Measurements from ENCODE around the gene BCORL1.

DNA sequence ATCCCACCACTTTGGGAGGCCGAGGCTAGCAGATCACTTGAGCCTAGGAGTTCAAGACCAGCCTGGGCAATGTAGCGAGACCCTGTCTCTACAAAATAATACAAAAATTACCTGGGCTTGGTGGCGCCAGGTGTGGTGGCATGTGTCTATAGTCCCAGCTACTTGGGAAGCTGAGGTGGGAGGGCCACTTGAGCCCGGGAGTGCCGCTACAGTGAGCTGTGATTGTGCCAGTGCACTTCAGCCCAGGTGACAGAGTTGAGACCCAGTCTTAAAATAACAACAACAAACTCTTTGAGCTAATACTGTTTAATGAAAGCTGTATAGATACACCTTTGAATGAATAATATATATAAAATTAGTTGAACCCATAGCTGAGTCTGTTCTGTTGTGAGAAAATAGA is 9.7 kb downstream of the BCORL1 start:
- TF ChIP-seq, protein P1, sequence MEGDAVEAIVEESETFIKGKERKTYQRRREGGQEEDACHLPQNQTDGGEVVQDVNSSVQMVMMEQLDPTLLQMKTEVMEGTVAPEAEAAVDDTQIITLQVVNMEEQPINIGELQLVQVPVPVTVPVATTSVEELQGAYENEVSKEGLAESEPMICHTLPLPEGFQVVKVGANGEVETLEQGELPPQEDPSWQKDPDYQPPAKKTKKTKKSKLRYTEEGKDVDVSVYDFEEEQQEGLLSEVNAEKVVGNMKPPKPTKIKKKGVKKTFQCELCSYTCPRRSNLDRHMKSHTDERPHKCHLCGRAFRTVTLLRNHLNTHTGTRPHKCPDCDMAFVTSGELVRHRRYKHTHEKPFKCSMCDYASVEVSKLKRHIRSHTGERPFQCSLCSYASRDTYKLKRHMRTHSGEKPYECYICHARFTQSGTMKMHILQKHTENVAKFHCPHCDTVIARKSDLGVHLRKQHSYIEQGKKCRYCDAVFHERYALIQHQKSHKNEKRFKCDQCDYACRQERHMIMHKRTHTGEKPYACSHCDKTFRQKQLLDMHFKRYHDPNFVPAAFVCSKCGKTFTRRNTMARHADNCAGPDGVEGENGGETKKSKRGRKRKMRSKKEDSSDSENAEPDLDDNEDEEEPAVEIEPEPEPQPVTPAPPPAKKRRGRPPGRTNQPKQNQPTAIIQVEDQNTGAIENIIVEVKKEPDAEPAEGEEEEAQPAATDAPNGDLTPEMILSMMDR (conservative IDR thresholded peaks at IDR 0.05; ENCODE audit: low read depth, low read length) = no peak
- no peak for TF ChIP-seq EZH2 (IDR thresholded peaks at IDR 0.05; ENCODE audit: borderline replicate concordance, low read depth, low read length, poor library complexity, severe bottlenecking)
